ENCODE measurements around the gene DCTN2. TPM values are rescaled to one million over a fixed set of nuclear protein-coding genes. Genes with fewer than 3 reads are reported as not detected.
"Not testable (repeated sequence)": the region's sequence is repeated elsewhere in the genome, so short reads cannot be mapped to it uniquely, and the experiment has no call there.

The DCTN2 gene
- total RNA-seq, 3 donors from 2014 or later: 138 to 140 (median 140) TPM

DNA sequence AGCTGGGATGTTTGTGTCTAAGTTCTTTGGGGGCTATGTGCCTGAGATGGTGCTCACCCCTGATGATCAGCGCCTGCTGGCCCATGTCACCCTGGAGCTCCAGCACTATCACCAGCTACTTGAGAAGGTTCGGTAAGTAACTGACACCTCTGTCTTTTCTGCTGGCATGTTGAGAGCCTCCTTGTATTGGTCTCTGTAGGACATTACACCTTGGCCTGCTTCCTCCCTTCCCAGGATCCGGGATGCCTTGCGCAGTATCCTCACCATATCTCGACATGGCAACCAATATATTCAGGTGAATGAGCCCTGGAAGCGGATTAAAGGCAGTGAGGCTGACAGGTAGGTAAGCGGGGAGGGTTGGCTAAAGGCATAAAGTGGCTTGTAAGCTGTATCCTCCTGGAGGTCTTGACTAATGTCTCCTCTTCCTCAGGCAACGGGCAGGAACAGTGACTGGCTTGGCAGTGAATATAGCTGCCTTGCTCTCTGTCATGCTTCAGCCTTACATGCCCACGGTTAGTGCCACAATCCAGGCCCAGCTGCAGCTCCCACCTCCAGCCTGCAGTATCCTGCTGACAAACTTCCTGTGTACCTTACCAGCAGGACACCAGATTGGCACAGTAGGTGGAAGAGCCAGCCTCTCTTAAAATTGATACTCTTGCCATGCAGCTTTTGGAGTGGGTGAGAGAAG, 32.1 kb downstream of the DCTN2 start:
- H3K36me3 ChIP-seq (ENCODE audit: low read depth): peaks cover 8% of the 10 kb centered on the region

DNA sequence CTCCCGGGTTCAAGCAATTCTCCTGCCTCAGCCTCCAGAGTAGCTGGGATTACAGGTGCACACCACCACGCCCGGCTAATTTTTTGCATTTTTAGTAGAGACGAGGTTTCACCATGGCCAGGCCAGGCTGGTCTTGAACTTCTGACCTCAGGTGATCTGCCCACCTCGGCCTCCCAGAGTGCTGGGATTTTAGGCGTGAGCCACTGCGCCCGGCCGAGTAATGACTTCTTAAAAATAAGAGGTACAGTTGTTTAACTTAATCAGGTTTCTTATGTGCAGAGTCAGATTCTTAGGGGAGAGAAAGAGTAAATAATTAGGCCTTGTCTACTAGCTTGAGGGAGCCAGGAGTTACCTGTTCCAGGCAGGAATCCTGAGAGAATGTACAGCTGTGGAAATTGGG, 32.7 kb downstream of the DCTN2 start:
- H3K4me3 ChIP-seq; DNase-seq; ATAC-seq; H3K9me3 ChIP-seq; intact Hi-C loops (cut with DNase I, micrococcal nuclease); H3K36me3 ChIP-seq (ENCODE audit: low read depth): not testable (repeated sequence)
- peaks cover 18% of the 10 kb centered on the region for H3K4me1 ChIP-seq (ENCODE audit: low read depth)

More for the DNA sequence above, 32.1 kb downstream of the DCTN2 start:
- no peak overlapping the region for H3K4me3 ChIP-seq
- no peaks in the 10 kb centered on the region for H3K9me3 ChIP-seq
- TF ChIP-seq, protein P1, sequence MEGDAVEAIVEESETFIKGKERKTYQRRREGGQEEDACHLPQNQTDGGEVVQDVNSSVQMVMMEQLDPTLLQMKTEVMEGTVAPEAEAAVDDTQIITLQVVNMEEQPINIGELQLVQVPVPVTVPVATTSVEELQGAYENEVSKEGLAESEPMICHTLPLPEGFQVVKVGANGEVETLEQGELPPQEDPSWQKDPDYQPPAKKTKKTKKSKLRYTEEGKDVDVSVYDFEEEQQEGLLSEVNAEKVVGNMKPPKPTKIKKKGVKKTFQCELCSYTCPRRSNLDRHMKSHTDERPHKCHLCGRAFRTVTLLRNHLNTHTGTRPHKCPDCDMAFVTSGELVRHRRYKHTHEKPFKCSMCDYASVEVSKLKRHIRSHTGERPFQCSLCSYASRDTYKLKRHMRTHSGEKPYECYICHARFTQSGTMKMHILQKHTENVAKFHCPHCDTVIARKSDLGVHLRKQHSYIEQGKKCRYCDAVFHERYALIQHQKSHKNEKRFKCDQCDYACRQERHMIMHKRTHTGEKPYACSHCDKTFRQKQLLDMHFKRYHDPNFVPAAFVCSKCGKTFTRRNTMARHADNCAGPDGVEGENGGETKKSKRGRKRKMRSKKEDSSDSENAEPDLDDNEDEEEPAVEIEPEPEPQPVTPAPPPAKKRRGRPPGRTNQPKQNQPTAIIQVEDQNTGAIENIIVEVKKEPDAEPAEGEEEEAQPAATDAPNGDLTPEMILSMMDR (IDR thresholded peaks at IDR 0.05): no peak
- intact Hi-C loops (cut with DNase I, micrococcal nuclease): no loop called here
- ATAC-seq (no peak), DNase-seq (no peak)
- H3K4me1 ChIP-seq (ENCODE audit: low read depth): peaks cover 22% of the 10 kb centered on the region

DNA sequence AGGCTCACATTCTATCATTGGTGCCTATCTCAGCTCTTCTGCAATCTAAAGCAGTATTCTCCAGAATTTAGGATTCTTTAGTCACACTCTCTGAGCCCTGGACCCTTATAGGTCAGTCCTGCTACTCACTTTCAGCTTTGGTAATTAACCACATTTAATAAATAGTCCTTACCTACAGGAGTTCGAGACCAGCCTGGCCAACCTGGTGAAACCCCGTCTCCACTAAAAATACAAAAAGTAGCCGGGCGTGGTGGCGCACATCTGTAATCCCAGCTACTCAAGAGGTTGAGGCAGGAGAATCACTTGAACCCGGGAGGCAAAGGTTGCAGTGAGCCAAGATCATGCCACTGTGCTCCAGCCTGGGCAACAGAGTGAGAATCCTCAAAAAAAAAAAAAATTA, 33.3 kb downstream of the DCTN2 start:
- H3K4me1 ChIP-seq (ENCODE audit: low read depth): peaks cover 13% of the 10 kb centered on the region
- ATAC-seq; H3K4me3 ChIP-seq; intact Hi-C loops (cut with DNase I, micrococcal nuclease); DNase-seq; H3K36me3 ChIP-seq (ENCODE audit: low read depth); H3K9me3 ChIP-seq: not testable (repeated sequence)

DNA sequence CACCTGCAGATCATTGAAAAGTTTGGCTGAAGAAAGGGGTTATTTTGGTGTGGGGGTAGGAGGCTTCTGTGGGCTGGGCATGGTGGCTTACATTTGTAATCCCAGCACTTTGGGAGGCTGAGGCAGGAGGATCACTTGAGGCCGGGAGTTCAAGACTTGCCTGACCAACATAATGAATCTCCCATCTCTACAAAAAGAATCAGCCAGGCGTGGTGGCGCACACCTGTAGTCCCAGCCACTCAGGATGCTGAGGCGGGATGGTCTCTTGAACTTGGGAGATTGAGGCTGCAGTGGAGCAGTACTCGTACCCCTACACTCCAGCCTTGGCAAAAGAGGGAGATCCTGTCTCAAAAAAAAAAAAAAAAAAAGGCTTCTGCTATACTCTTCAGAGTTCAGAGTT, 33.7 kb downstream of the DCTN2 start:
- H3K4me3 ChIP-seq: no peak overlapping the region
- no peaks in the 10 kb centered on the region for H3K9me3 ChIP-seq
- ATAC-seq: no peak
- peaks cover 8% of the 10 kb centered on the region for H3K36me3 ChIP-seq (ENCODE audit: low read depth)
- H3K4me1 ChIP-seq (ENCODE audit: low read depth): peaks cover 8% of the 10 kb centered on the region
- intact Hi-C loops (cut with DNase I, micrococcal nuclease): no loop called here
- TF ChIP-seq, protein P1 (IDR thresholded peaks at IDR 0.05): no peak
- no peak for DNase-seq

DNA sequence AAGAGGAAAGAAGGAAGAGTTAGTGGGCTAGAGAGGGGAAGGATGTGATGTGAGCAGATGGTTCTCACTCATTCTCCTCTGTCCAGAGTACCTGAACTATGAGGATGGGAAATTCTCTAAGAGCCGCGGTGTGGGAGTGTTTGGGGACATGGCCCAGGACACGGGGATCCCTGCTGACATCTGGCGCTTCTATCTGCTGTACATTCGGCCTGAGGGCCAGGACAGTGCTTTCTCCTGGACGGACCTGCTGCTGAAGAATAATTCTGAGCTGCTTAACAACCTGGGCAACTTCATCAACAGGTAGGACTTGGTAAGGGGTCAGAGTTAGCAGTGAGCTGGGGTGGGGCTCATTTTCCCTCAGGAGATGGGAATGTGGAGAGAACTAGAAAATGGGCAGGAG, 34.3 kb downstream of the DCTN2 start:
- DNase-seq (no peak), ATAC-seq (no peak)
- intact Hi-C loops (cut with DNase I, micrococcal nuclease): no loop called here
- Histone ChIP-seq H3K4me1 (ENCODE audit: low read depth) (peaks cover 2% of the 10 kb centered on the region), H3K9me3 (no peaks in the 10 kb centered on the region), H3K4me3 (no peak overlapping the region), H3K36me3 (ENCODE audit: low read depth) (peaks cover 8% of the 10 kb centered on the region)
- TF ChIP-seq, protein P1 (IDR thresholded peaks at IDR 0.05): no peak

DNA sequence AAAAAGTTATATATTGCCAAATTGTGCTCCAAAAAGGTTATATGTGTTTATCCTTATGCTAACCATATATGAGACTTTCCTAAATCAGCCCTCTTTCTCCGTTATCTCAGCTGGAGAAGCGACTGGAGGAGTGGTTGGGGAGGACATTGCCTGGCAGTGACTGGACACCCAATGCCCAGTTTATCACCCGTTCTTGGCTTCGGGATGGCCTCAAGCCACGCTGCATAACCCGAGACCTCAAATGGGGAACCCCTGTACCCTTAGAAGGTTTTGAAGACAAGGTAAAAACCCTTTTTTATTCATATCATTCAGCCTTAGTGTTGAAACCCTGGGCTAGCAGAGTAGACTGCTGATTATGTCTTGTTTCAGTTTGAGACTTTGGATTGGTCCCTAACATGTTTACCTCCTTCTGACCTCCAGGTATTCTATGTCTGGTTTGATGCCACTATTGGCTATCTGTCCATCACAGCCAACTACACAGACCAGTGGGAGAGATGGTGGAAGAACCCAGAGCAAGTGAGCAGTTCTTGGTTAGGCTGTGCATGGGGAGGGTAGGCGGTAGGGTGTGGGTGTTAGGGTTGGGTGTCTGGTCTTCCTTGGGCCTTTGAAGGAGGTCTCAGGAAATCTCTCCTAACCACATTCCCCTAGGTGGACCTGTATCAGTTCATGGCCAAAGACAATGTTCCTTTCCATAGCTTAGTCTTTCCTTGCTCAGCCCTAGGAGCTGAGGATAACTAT, 35.2 kb downstream of the DCTN2 start:
- no peaks in the 10 kb centered on the region for H3K4me1 ChIP-seq (ENCODE audit: low read depth)
- intact Hi-C loops (cut with DNase I, micrococcal nuclease): no loop called here
- no peaks in the 10 kb centered on the region for H3K9me3 ChIP-seq
- DNase-seq (no peak), ATAC-seq (no peak)
- no peak overlapping the region for H3K4me3 ChIP-seq
- H3K36me3 ChIP-seq (ENCODE audit: low read depth): peaks cover 8% of the 10 kb centered on the region
- TF ChIP-seq, protein P1 (IDR thresholded peaks at IDR 0.05): no peak

Data from mucosa of descending colon (tissue), 3 donors.